OCI-LY7 (cell line): ENCODE measurements around the gene ATXN10.

Experiments
- EZH2phosphoT487 ChIP-seq: fragments of 200-600 bp; sonication (generic); IDR thresholded peaks from 2 replicates; pipeline ENCODE4 v1.6.1; 2018; ENCODE audit warnings: low read depth, borderline replicate concordance, mild to moderate bottlenecking, mixed run types, antibody characterized with exemption, low read length, moderate library complexity, mixed read lengths
- TF ChIP-seq, protein P1 (sequence below): fragments of 200-600 bp; sonication (generic); conservative IDR thresholded peaks from 2 replicates; pipeline ENCODE4 v1.5.1; 2014; ENCODE audit warnings: mild to moderate bottlenecking, antibody characterized with exemption, low read length, moderate library complexity, mixed read lengths

DNA sequence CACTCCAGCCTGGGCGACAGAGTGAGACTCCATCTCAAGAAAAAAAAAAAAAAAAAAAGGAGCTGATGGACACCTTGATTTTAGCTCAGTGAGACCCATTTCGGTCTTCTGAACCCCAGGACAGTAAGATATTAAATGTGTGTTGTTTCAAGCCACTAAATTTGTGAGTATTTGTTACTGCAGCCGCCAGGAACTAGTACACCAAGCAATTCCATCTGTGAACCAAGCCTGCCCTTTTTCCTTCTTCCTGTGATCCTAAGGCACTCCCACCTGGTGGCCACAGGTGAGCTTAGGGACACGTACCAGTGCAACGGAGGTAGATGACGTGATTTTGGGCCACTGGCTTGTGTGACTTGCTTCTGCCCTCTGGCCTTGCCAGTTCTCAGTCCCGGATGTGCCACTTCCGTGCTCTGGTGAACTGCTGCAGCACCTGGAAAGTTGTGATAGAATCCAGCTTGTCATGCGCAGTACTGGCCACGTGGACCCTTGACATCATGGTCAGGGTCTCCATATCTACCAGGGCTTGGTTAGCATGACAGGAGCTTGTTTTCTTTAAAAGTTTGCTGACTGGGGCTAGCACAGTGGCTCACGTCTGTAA, 19.6 kb upstream of the ATXN10 start:
- TF ChIP-seq, protein P1, sequence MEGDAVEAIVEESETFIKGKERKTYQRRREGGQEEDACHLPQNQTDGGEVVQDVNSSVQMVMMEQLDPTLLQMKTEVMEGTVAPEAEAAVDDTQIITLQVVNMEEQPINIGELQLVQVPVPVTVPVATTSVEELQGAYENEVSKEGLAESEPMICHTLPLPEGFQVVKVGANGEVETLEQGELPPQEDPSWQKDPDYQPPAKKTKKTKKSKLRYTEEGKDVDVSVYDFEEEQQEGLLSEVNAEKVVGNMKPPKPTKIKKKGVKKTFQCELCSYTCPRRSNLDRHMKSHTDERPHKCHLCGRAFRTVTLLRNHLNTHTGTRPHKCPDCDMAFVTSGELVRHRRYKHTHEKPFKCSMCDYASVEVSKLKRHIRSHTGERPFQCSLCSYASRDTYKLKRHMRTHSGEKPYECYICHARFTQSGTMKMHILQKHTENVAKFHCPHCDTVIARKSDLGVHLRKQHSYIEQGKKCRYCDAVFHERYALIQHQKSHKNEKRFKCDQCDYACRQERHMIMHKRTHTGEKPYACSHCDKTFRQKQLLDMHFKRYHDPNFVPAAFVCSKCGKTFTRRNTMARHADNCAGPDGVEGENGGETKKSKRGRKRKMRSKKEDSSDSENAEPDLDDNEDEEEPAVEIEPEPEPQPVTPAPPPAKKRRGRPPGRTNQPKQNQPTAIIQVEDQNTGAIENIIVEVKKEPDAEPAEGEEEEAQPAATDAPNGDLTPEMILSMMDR: no peak
- no peak for TF ChIP-seq EZH2phosphoT487
